ENCODE results near the gene MAGI2.

Gene MAGI2

GRCh38 chr7:79381921-79382320 is 71.5 kb downstream of the MAGI2 start:
- FAIRE-seq (no peak), DNase-seq (ENCODE audit: low spot score) (no peak)

- FAIRE-seq (no peak), DNase-seq (ENCODE audit: low spot score) (no peak)
These were observed 76.4 kb downstream of the MAGI2 start for GRCh38 chr7:79377097-79377496.

- DNase-seq (ENCODE audit: low spot score), result no peak
- FAIRE-seq, result peak; percentile 9
These were observed 77.0 kb downstream of the MAGI2 start for GRCh38 chr7:79376299-79377025.

GRCh38 chr7:79361214-79361613 is 92.3 kb downstream of the MAGI2 start:
- FAIRE-seq, result peak; percentile 50
- DNase-seq (ENCODE audit: low spot score), result no peak

GRCh38 chr7:79359827-79360226 is 93.6 kb downstream of the MAGI2 start:
- FAIRE-seq, result no peak

GRCh38 chr7:79357101-79357500 is 96.4 kb downstream of the MAGI2 start:
- no peak for FAIRE-seq
- no peak for DNase-seq (ENCODE audit: low spot score)

More at GRCh38 chr7:79359827-79360226, 93.6 kb downstream of the MAGI2 start:
- no peak for DNase-seq (ENCODE audit: low spot score)

- no peak for FAIRE-seq
- DNase-seq (ENCODE audit: low spot score), result no peak
These were observed 99.6 kb downstream of the MAGI2 start for GRCh38 chr7:79353720-79354468.

GRCh38 chr7:79352323-79352722 is 101.1 kb downstream of the MAGI2 start:
- FAIRE-seq (no peak), DNase-seq (ENCODE audit: low spot score) (no peak)

GRCh38 chr7:79347351-79347750 is 106.1 kb downstream of the MAGI2 start:
- no peak for FAIRE-seq
- DNase-seq (ENCODE audit: low spot score), result no peak

GRCh38 chr7:79341902-79342301 is 111.6 kb downstream of the MAGI2 start:
- DNase-seq (ENCODE audit: low spot score), result no peak
- FAIRE-seq, result peak; percentile 23

GRCh38 chr7:79340212-79340611 is 113.3 kb downstream of the MAGI2 start:
- no peak for DNase-seq (ENCODE audit: low spot score)
- no peak for FAIRE-seq

GRCh38 chr7:79339208-79339925 is 114.1 kb downstream of the MAGI2 start:
- FAIRE-seq, result peak; percentile 75

GRCh38 chr7:79337717-79338116 is 115.8 kb downstream of the MAGI2 start:
- peak; percentile 46 for FAIRE-seq
- no peak for DNase-seq (ENCODE audit: low spot score)

More at GRCh38 chr7:79339208-79339925, 114.1 kb downstream of the MAGI2 start:
- DNase-seq (ENCODE audit: low spot score), result no peak

GRCh38 chr7:79334841-79335240 is 118.6 kb downstream of the MAGI2 start:
- DNase-seq (ENCODE audit: low spot score), result no peak
- FAIRE-seq, result no peak

GRCh38 chr7:79334334-79334733 is 119.1 kb downstream of the MAGI2 start:
- FAIRE-seq, result no peak
- no peak for DNase-seq (ENCODE audit: low spot score)

GRCh38 chr7:79332091-79332490 is 121.4 kb downstream of the MAGI2 start:
- DNase-seq (ENCODE audit: low spot score) (no peak), FAIRE-seq (no peak)

GRCh38 chr7:79329464-79329863 is 124.0 kb downstream of the MAGI2 start:
- no peak for FAIRE-seq
- DNase-seq (ENCODE audit: low spot score), result no peak

- FAIRE-seq (peak; percentile 5), DNase-seq (ENCODE audit: low spot score) (no peak)
These were observed 132.6 kb downstream of the MAGI2 start for GRCh38 chr7:79320741-79321473.

GRCh38 chr7:79319369-79319768 is 134.1 kb downstream of the MAGI2 start:
- no peak for DNase-seq (ENCODE audit: low spot score)
- FAIRE-seq, result peak; percentile 40

GRCh38 chr7:79317728-79318127 is 135.7 kb downstream of the MAGI2 start:
- FAIRE-seq, result peak; percentile 97
- peak; percentile 85 for DNase-seq (ENCODE audit: low spot score)

GRCh38 chr7:79312022-79312421 is 141.4 kb downstream of the MAGI2 start:
- FAIRE-seq (no peak), DNase-seq (ENCODE audit: low spot score) (no peak)

Data from urothelium cell line (cell line).